GM18505 (cell line): Measurements from ENCODE around the gene NEDD4L.

Experiments used
- ATAC-seq: cut with Tn5 transposase; IDR thresholded peaks from one replicate; pipeline ENCODE4 v1.9.1; 2021; ENCODE audit not compliant: unreplicated experiment
- POLR2A ChIP-seq: IDR thresholded peaks from 4 replicates; pipeline ENCODE4 v1.6.1; 2011; ENCODE audit warnings: borderline replicate concordance; ENCODE audit not compliant: insufficient read depth, insufficient read length; ENCODE audit errors: extremely low read depth

The NEDD4L gene

DNA sequence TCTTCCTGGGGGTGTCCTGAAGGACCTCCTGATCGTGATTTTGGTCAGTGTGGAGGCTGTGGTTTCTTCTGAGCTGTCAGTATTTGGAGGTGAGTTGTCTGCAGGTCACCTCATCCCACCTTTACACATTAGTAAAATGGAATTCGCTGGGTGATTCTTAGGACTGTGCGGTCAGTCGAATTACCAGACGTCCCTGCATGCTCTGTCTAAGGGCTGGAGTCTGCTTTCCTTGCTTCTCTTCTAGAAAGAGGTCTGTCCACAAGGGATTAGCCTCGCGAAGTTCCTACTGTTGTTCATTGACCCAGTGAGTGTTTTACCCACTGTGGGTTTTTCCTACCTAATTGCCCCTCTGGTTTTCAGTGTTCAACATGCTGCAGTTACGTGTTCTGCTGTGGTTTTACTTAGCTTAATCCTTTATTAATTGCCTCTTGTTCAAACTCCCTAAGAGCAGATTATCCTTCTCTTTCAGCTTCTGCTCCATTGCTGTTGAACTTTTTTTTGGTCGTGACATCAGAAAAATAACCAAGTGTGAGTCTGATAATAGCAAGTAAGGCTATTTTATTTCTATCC, 183.4 kb downstream of the NEDD4L start:
- TF ChIP-seq POLR2A = no peak
- ATAC-seq = no peak

DNA sequence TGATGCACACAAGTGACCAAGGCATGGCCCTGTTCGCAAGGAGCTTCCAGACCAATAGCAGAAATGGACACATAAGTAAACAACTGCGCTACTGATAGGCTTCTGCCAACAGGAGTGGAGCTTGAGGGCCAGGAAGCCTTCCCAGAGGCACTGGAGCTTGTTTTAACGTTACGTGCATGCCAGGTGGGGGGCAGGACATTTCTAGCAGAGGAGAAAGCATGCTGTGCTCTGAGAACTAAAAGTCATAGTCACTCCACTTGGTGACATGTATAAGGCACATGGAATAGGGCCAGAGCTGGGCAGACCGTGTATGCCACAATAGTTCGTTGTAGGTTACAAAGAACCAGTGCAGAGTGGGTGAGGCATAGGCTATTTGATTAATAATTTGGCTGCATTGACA, 184.2 kb downstream of the NEDD4L start:
- no peak for ATAC-seq
- TF ChIP-seq POLR2A = no peak

DNA sequence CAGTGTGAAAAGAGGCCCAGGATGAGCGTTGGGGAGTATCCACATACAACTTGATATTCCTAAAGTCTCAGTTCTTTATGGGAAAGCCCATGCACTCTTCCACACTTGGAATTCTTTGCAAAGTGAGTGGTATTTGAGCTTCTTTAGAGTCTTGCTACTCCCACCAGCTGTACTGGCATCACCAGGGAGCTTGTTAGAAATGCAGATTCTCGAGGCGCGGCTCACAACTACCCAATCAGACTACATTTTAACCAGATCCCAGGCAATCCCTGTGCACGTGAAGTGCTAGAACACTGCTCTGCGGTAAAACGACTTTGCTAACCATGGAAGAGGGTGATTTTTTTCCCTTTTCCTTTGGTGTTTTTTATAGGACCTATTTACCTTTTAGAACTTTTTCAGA, 184.7 kb downstream of the NEDD4L start:
- ATAC-seq = no peak
- TF ChIP-seq POLR2A = no peak

DNA sequence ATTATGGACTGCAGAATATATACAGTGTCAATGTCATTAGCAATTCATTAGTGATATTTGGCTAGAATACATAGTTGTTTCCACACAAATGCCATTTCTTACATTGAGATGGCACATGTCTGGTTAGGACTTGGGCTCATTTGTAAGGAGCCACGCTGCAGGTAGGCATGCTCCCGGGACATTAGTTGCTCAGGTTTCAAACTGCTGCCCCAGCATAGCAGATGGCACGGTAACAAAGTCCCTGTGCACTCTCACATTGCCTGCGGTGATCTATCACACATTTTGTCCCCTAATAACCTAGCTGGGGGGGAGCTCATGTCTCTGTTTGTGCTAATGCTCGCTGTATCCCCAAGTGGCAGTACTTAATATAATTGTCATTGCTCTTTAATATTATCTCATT, 185.1 kb downstream of the NEDD4L start:
- TF ChIP-seq POLR2A = no peak

DNA sequence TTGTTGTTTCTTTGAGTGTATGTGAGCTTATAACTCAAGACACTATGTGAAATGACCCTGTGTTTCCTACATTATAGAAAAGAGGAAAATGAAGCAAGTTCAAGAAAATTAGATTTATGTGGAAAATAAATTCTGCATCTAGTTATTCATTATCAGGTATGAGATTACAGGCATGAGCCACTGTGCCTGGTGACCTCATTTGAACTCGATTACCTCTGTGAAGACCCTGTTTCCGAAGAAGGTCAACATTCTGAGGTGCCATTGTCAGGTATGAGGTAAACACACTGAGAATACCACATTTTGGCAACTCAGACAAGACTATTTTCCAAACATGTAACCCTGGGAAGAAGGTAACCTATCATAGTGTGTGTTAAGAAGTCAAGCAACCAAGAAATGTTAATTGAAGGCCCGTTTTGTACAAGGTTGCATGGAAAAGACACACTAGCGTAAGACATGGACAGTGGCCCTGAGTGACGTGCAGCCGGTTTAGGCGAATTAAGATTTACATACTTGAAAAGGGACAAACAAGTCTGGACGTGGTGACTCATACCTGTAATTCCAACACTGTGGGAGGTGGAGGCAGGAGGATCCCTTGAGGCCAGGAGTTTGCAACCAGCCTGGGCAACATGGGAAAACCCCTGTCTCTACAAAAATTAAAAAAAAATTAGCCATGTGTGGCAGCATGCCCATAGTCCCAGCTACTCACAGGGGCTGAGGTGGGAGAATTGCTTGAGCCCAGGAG, 186.6 kb downstream of the NEDD4L start:
- no peak for TF ChIP-seq POLR2A
- no peak for ATAC-seq

More for the DNA sequence above, 185.1 kb downstream of the NEDD4L start:
- ATAC-seq = no peak

DNA sequence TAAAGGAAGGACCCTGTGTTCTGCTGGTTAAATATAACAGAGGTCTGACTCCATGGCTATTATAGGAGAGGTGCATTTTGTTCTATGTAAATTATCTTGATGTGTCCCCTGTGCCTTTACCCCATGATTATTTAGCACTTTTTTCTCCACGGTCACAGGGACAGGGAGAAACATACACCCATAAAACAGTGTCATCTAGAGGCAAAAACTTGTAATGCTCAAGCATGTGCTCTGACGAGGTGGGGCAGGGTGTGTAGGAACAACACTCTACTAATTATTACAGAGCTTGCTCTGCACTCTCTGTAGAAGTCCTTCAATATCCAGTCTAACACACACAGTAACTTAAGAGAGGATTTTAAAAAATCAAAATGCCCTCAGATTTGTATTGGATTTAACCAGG, 187.9 kb downstream of the NEDD4L start:
- no peak for ATAC-seq
- TF ChIP-seq POLR2A = no peak

DNA sequence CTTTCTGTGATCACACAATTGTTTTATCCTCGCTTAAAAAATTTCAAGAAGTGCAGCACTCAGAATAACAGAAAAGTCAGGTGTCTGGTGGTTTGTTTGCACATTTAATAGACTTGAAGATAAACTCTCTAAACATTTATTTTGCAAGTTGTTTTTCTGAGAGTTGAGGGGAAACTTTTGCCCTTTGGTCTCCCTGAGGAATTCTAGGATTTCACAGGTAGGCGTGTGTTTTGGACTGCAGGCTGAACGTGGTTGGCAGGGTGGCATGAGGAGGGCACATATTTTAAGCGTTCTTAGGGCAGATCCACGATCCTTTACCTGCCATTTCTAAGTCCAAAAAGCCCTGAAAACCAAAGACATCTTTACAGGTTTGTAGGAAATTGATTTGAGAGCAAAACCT, 188.6 kb downstream of the NEDD4L start:
- no peak for TF ChIP-seq POLR2A

DNA sequence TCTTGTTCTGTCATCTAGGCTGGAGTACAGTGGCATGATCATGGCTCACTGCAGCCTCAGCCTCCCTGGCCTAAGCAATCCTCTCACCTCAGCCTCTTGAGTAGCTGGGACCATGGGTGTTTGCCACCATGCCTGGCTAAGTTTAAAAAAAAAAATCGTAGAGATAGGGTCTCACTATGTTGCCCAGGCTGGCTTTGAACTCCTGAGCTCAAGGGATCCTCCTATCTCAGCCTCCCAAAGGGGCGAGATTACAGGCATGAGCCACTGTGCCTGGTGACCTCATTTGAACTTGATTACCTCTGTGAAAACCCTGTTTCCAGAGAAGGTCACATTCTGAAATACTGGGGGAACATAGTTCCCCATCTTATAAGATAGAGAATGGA, 190.3 kb downstream of the NEDD4L start:
- no peak for TF ChIP-seq POLR2A
- no peak for ATAC-seq

More for the DNA sequence above, 188.6 kb downstream of the NEDD4L start:
- no peak for ATAC-seq

DNA sequence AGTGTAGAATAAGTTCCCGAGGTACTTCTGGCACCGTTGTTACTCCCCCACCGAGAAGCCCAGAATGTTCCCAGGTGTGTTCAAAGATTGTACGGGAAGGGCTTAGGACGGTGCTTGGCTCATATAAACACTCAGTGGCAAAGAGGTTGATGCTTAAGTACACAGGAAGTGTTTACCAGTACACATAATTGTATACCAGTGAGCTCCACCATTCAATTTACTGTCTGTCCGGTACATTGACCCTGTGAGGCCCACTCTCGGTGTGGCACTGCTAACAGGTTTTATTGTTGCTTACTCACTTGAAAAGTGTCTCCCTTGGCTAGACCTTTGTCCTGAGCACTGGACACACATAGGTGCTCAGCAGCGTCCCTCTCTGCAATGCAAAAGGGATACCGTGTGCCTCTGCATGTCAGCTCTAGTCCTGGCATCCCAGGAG, 191.0 kb downstream of the NEDD4L start:
- TF ChIP-seq POLR2A = no peak
- no peak for ATAC-seq

DNA sequence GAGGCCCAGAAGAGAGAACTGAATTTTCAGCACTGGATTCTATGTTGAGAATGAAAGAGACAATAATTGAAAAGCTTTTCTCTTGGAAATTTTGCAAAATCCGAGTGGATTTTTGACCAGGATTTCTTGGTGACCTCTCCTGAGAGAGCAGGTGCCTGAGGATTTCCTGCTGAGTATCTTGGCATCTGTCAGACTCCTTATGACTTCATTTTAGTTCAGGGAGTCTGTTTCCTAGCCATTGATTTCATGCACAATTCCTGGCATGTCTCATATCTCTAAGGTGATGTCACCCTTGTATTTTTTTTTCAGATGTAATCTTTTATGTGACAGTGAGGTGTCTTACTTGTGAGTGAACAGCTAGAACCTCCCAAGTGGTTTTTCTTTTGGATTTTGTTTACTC, 195.9 kb downstream of the NEDD4L start:
- no peak for TF ChIP-seq POLR2A
- no peak for ATAC-seq

DNA sequence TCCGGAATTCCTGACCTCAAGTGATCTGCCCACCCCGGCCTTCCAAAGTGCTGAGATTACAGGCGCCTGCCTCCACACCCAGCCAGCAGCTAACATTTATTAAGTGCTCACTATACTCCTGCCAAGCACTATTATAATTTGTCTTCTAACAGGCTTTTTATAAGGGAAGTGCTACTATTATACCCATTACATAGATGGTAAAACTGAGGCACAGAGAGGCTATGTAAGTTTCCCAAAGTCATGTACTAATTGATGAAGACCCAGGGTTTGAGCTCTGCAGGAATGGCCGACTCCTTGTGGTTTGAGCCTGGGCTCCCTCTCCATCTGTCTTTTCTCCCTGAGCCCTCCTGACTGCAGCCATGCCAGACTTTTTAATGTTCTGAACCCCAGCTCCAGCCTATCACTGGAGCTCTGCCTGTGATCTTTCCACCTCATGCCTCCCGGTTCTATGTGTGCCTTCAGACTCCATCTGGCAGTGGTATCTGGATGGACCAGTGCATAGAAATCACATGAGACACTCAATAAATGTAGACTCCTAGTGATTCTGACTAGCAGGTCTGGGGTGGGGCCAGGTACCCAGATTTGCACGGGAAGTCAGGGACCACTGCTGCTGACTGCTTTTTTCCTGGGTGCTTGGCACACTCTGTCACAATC, 197.1 kb downstream of the NEDD4L start:
- TF ChIP-seq POLR2A = no peak
- ATAC-seq = no peak

DNA sequence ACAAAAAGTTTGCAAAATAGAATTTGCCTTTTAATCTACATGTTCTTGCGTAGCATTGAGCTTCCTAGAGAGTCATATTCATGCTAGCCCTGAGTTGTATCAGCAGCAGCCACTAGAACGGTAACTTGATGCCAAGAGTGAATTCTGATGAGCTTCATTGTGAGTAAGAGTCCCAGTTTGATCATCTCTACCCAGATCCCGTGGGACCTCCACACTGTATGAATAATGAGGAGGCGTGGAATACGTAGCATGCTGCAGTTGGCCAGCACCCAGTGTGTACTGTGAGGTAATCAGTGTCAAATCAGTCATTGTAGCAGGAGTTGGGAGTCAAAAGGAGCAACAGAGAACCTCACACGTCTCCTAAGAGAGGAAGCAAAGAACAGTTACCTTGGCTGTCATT, 197.9 kb downstream of the NEDD4L start:
- ATAC-seq = no peak
- no peak for TF ChIP-seq POLR2A

DNA sequence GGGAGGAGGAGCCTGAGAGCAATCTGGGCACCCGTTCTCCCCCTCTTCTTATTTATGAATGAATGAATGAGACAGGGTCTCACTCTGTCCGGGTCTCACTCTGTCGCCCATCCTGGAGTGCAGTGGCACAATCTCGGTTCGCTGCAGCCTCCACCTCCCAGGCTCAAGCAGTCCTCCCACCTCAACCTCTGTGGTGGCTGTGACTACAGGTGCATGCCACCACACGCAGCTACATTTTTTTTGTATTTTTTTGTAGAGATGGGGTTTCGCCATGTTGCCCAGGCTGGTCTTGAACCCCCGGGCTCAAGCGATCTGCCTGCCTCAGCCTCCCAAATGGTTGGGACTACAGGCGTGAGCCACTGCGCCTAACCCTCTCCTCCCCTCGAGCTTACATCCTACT, 198.4 kb downstream of the NEDD4L start:
- no peak for TF ChIP-seq POLR2A
- no peak for ATAC-seq

DNA sequence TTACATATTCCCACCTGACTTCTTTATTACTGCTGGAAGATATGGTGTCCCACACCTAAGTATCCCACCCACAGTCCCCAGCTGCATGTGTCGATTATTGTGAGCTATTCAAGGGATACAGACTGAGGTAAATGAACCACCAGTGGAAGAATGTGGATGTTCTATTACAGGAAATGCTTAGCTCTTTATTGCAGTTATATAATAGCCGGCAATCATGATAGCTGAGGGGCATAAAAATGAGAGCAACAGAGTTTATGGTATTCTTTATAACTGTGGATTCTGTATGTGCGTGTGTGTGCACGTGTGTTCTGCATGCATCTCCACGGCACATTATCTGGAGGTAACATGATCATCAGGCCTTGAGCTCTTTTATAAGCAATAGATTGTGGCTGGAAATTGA, 198.9 kb downstream of the NEDD4L start:
- TF ChIP-seq POLR2A = no peak
- ATAC-seq = no peak
